Superior temporal gyrus (tissue), 1 donor: ENCODE data around the gene JAKMIP3.
A peak's percentile ranks its signal among the peaks of the same experiment; 100 is the strongest.

Experiments used
- DNase-seq: peaks from one replicate; pipeline ENCODE4 v3.0.0-alpha.2; 2016; ENCODE audit errors: extremely low spot score

The JAKMIP3 gene

GRCh38 chr10:132043861-132044695, 21.7 kb upstream of the JAKMIP3 start:
- no peak for DNase-seq

DNA sequence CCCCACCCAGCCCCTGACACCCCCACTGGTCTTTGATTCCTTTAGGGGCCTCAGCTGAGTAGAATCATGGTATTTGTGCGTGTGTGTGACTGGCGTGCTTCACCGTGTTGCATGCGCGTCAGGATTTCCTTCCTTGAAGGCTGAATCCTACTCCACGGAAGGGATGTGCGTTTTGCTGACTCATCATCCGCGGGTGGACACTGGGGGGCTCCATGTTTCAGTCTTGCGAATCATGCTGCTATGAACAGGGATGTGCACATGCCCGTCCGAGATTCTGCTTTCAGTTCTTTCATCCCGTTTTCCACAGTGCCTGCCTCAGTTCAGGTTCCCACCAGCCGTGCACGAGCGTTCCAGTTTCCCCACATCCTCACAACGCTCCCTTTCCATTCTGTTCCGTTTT, 20.9 kb upstream of the JAKMIP3 start:
- peak; percentile 46 for DNase-seq

DNA sequence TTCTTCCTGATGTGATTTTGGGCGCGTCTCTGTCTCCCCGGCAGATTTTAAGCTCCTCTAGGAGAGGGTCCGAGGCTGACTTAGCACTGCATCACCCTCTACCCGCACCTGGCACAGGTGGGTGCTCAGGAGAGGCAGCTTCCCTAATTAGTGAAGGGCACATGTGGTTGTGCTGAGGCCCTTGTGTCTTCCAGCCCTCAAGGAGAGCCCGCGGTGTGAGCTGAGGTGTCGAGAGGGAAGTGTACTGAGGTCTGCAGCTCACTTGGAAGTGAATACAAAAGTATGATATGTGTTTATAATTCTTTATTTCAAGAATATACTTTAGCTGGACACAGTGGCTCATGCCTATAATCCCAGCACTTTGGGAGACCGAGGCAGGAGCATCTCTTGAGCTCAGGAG, 20.4 kb upstream of the JAKMIP3 start:
- DNase-seq = no peak

DNA sequence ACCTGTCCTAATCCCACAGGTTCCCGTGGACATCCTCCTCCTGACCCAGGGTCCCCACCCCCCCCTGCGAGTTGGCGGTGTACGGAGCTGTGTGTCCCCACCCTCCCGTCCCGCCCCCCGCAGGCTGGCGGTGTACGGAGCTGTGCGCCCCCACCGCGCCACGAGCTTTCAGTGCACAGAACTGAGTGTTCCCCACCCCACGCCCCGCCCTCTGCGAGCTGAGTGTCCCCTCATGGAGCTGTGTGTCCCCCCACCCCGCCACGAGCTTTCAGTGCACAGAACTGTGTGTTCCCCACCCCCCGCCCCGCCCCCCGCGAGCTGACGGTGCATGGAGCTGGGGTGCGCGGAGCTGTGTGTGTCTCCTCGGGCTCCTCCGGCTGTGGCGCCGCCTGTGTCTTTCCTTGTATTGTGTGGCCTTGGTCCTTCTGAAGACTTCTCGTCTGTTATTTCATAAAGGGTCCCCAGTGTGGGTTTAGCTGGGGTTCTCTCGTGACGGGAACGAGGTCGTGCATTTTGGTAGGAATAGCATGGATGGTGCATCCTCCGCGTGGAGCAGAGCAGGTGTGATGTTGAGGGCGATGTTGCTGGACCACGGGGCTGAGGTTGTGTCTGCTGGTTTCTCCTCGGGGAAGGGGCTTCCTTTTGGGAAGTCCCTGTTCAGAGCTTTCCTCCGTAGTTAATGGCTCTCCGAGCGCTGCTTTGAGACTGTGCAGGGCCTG, 18.0 kb upstream of the JAKMIP3 start:
- DNase-seq = no peak

DNA sequence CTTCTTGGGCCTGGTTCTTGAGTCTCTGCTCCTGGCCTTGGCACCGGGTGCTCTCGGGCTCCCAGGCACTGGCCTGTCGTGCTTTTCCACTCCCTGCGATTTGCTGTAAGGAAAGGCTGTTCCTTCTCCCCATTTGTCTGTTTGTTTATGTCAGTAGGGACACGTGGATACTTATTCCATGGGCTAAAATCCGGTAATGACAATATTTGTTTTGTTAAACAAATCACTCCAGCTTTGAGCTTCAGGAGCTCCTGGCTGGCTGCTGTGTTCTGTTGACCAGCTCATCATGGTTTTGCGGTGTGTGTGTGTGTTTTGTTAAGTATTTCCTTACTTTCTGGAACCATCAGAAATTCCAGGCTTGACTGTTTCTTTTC, 17.5 kb upstream of the JAKMIP3 start:
- DNase-seq = no peak

- DNase-seq = no peak
Observed at GRCh38 chr10:132050191-132050590, 15.6 kb upstream of the JAKMIP3 start.

- no peak for DNase-seq
Observed at GRCh38 chr10:132052124-132052523, 13.6 kb upstream of the JAKMIP3 start.

GRCh38 chr10:132054564-132054963, 11.2 kb upstream of the JAKMIP3 start:
- DNase-seq = no peak

- no peak for DNase-seq
Observed at GRCh38 chr10:132055616-132056015, 10.1 kb upstream of the JAKMIP3 start.

- DNase-seq = no peak
Observed at GRCh38 chr10:132056663-132057062, 9.1 kb upstream of the JAKMIP3 start.

DNA sequence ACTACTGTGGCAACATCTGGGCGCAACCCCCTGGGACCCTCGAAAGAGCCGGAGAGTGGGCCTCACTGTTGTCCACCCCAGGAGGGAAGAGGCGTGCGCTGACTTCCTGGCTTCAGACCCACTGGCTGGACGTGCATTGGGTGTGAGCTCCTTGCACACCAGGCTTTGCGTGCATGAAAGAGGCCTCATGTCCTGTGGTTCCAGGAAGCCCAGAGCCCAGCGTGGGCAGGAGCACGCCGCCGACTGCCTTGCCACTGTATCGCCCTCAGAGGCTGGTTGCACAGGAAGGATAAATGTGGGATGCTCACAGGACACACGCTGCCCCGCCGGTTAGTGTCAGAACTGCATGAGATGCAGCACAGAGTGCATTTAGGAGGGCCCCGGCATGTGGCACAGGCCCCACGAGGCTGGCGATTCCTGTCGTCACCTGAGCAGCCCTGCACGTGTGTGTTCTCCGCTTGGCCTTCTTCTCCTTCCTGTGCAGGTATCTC, 8.5 kb upstream of the JAKMIP3 start:
- no peak for DNase-seq

- DNase-seq = no peak
Observed at GRCh38 chr10:132058111-132058745, 7.5 kb upstream of the JAKMIP3 start.

DNA sequence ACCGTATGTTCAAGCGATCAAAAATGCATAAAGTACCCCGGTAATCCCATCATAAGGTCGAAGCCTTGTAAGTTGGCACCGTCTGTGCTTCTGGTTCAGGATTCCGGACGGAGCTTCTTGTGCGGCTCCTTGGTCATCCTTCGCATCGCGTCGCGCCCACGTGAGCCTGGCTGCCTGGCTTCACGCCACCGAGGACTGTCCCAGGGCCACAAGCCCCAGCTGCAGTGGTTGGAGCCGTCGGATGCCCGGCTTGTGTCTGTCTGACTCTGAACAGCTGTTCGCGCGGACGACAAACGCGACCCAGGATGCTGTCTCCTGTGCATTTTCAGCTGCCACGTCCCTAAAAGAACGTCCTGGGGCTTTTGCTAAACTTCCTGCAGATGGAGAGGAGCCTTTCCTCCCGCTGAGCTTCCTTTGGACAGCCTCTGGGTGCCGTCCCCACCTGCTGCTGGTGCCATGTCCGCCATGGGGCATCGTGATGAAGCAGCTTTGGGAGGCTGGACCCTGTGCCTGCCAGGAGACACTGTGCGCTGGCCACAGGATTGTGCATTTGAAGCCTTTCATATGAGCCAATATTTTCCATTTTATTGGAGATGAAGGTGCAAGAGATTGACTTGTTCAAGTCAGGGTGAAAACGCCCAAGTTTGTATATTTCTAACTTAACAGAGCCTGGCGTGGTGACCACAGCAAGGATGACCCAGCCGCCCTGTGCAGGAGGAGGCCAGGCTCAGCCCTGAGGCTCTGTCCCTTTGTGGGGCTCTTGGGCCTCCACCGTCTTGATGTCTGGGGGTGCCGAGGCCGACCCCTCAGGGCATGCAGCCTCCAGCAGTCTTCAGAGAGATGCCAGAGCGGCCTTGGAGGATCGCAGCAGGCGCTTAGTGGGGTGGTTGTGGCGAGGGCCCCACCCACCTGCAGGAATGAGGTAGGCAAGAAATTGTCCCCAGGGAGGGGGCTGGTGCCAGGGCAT, 6.7 kb upstream of the JAKMIP3 start:
- DNase-seq = no peak

- DNase-seq = peak; percentile 79
Observed at GRCh38 chr10:132059760-132060508, 5.8 kb upstream of the JAKMIP3 start.

DNA sequence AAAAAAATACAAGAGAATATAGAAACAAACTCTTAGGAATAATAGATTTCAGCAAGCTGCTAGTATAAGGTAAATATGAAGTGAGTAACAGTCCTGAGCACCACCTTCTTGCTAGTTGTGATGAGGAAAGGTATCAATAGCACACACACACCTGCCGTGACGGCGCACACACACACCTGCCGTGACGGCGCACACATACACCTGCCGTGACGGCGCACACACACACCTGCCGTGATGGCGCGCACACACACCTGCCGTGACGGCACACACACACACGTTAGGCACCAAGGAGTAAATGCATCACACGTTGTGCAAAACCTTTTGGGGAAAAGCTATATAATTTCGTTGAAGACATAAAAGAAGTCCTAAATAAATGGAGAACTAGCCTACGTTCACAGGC, 4.7 kb upstream of the JAKMIP3 start:
- no peak for DNase-seq

- no peak for DNase-seq
Observed at GRCh38 chr10:132061465-132061864, 4.3 kb upstream of the JAKMIP3 start.

- no peak for DNase-seq
Observed at GRCh38 chr10:132062116-132062515, 3.6 kb upstream of the JAKMIP3 start.

DNA sequence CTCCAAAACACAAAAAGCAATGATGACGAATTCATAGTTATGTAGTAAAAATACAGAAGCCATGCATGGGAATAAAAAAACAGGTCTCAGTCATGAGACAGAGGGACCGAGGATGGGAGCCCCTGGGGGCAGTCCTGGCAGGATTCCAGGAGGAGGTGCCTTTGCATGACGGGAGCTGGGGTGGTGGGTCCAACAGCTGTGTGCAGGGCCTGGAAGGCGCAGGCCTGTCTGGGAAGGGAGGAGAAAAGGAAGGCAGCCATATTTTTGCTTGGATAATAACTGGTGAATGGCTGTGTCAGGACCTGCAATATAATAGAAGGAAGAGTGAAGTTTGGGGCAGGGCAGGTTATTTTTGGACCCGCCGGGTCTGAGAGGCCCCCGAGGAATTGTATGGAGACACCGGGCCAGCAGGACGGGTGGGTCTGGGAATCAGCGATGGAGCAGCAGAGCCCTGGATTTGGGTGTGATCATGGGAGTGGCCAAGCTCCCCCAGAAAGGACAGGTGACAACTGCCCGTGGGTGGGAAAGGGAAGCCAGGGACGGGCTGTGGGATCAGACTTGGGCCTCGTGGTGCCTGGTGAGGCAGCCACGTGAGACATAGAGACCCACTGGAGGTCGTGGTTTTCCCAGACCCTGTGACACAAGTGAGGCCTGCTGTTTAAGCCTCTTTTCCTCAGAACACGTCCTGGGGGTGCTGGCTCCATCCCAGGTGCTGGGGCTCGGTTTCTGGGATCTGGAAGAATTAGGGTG, 2.9 kb upstream of the JAKMIP3 start:
- no peak for DNase-seq

GRCh38 chr10:132063432-132063831, 2.3 kb upstream of the JAKMIP3 start:
- peak; percentile 69 for DNase-seq
